Mesenchymal stem cell (in vitro differentiated cells and primary cell): ENCODE results near the gene ELF2.
"Not testable (repeated sequence)": the region's sequence is repeated elsewhere in the genome, so short reads cannot be mapped to it uniquely, and the experiment has no call there.

ENCODE experiments used
- DNase-seq: peaks from one replicate; pipeline ENCODE4 v3.0.0-alpha.2; 2013
- H2AFZ ChIP-seq: one replicate; pipeline ENCODE4 v1.6.1; 2013; ENCODE audit warnings: low read depth, mild to moderate bottlenecking, control low read depth, inconsistent platforms, low read length, moderate library complexity
- H2AK5ac ChIP-seq: 2 replicates; pipeline ENCODE4 v1.6.1; 2013; ENCODE audit warnings: low read length, moderate library complexity, mild to moderate bottlenecking, inconsistent platforms; ENCODE audit not compliant: severe bottlenecking
- H2BK120ac ChIP-seq: one replicate; pipeline ENCODE4 v1.6.1; 2013; ENCODE audit warnings: low read depth, mild to moderate bottlenecking, inconsistent platforms, low read length, moderate library complexity
- H2BK12ac ChIP-seq, 2 experiments: one replicate each; pipeline ENCODE4 v1.6.1; 2013; ENCODE audit warnings: inconsistent platforms in 2 of 2, low read length in 2 of 2, mild to moderate bottlenecking in 2 of 2, moderate library complexity in 2 of 2, control low read depth in 1 of 2
- H2BK15ac ChIP-seq: one replicate; pipeline ENCODE4 v1.6.1; 2013; ENCODE audit warnings: mild to moderate bottlenecking, low read depth, inconsistent platforms; ENCODE audit not compliant: poor library complexity, severe bottlenecking
- H2BK5ac ChIP-seq: 2 replicates; pipeline ENCODE4 v1.6.1; 2013; ENCODE audit warnings: low read depth, mild to moderate bottlenecking, low read length, control low read depth, inconsistent platforms; ENCODE audit not compliant: poor library complexity, severe bottlenecking
- H3K14ac ChIP-seq, 2 experiments: one replicate each; pipeline ENCODE4 v1.6.1; 2013; ENCODE audit warnings: inconsistent platforms in 2 of 2, low read length in 2 of 2, control low read depth in 1 of 2, mild to moderate bottlenecking in 1 of 2, moderate library complexity in 1 of 2
- H3K18ac ChIP-seq, 2 experiments: one replicate each; pipeline ENCODE4 v1.6.1; 2013; ENCODE audit warnings: inconsistent platforms in 2 of 2, low read length in 2 of 2, control low read depth in 1 of 2, low read depth in 1 of 2, mild to moderate bottlenecking in 1 of 2
- H3K23ac ChIP-seq, 2 experiments: one replicate each; pipeline ENCODE4 v1.6.1; 2013; ENCODE audit warnings: inconsistent platforms in 2 of 2, low read length in 2 of 2, mild to moderate bottlenecking in 2 of 2, moderate library complexity in 2 of 2, control low read depth in 1 of 2
- H3K27ac ChIP-seq: 2 replicates; pipeline ENCODE4 v1.5.1; 2013; ENCODE audit warnings: mild to moderate bottlenecking, moderate library complexity, low read length, control low read depth, inconsistent platforms; ENCODE audit not compliant: poor library complexity, severe bottlenecking
- H3K27me3 ChIP-seq, 2 experiments: 2 replicates each; pipeline versions ENCODE4 v1.6.1 to v1.7.0; 2013; ENCODE audit warnings: low read length in 2 of 2, mild to moderate bottlenecking in 2 of 2, moderate library complexity in 2 of 2, control low read depth in 1 of 2, inconsistent platforms in 1 of 2; ENCODE audit not compliant: control insufficient read depth in 1 of 2, insufficient read depth in 1 of 2
- H3K36me3 ChIP-seq, 2 experiments: 2 replicates each; pipeline versions ENCODE4 v1.6.1 to v1.7.0; 2013; ENCODE audit warnings: low read length in 2 of 2, control low read depth in 1 of 2, inconsistent platforms in 1 of 2, low read depth in 1 of 2, mild to moderate bottlenecking in 1 of 2; ENCODE audit not compliant: insufficient read depth in 2 of 2, control insufficient read depth in 1 of 2
- H3K4ac ChIP-seq, 2 experiments: one replicate each; pipeline ENCODE4 v1.6.1; 2013; ENCODE audit warnings: inconsistent platforms in 2 of 2, low read length in 2 of 2, mild to moderate bottlenecking in 2 of 2, moderate library complexity in 2 of 2, control low read depth in 1 of 2, low read depth in 1 of 2
- H3K4me1 ChIP-seq: 2 replicates; pipeline ENCODE4 v1.6.1; 2013; ENCODE audit warnings: low read depth, low read length, control low read depth; ENCODE audit not compliant: control insufficient read depth, insufficient read depth
- H3K4me2 ChIP-seq: 2 replicates; pipeline ENCODE4 v1.6.1; 2013; ENCODE audit warnings: low read length, mild to moderate bottlenecking, inconsistent platforms; ENCODE audit not compliant: poor library complexity, severe bottlenecking
- H3K4me3 ChIP-seq, 2 experiments: 2 replicates each; pipeline versions ENCODE4 v1.5.1 to v1.7.0; 2013; ENCODE audit warnings: low read length in 2 of 2, mild to moderate bottlenecking in 2 of 2, control low read depth in 1 of 2, low read depth in 1 of 2; ENCODE audit not compliant: insufficient read depth in 1 of 2
- H3K79me1 ChIP-seq: replicated peaks from 2 replicates; pipeline ENCODE4 v1.6.1; 2013; ENCODE audit warnings: mild to moderate bottlenecking, control low read depth, low read length, inconsistent platforms; ENCODE audit not compliant: poor library complexity, severe bottlenecking
- H3K9ac ChIP-seq: 2 replicates; pipeline ENCODE4 v1.7.0; 2013; ENCODE audit warnings: mild to moderate bottlenecking, low read length, moderate library complexity
- H3K9me3 ChIP-seq: 2 replicates; pipeline ENCODE4 v1.7.0; 2013; ENCODE audit warnings: mild to moderate bottlenecking, low read length; ENCODE audit not compliant: control insufficient read depth
- H4K8ac ChIP-seq: one replicate; pipeline ENCODE4 v1.6.1; 2013; ENCODE audit warnings: inconsistent platforms, mild to moderate bottlenecking, low read length, moderate library complexity
- H4K91ac ChIP-seq: one replicate; pipeline ENCODE4 v1.6.1; 2013; ENCODE audit warnings: mild to moderate bottlenecking, low read length, inconsistent platforms
- WGBS: methylation state at CpG from one replicate; pipeline ENCODE4 v1.1.7; 2013; ENCODE audit warnings: mixed read lengths; 5-methylcytosine and 5-hydroxymethylcytosine counted together

The ELF2 gene

GRCh38 chr4:139025841-139026240, 151.2 kb downstream of the ELF2 start:
- no peaks in the 10 kb centered on the region for H3K9me3 ChIP-seq
- no peak overlapping the region for H2BK15ac ChIP-seq
- H3K4me3 ChIP-seq = no peak overlapping the region
- H3K79me1 ChIP-seq = no peaks in the 10 kb centered on the region
- no peak for DNase-seq
- H2BK12ac ChIP-seq = no peak overlapping the region
- no peak overlapping the region for H2BK120ac ChIP-seq
- H3K18ac ChIP-seq = no peak overlapping the region
- H3K23ac ChIP-seq = no peak overlapping the region
- H2AFZ ChIP-seq = no peak overlapping the region
- H4K8ac ChIP-seq = no peak overlapping the region
- no peak overlapping the region for H3K27ac ChIP-seq
- H3K4me1 ChIP-seq = peaks cover 7% of the 10 kb centered on the region
- 95% methylated on average over 1 of the region's 1 CpG for WGBS
- no peak overlapping the region for H2BK5ac ChIP-seq
- H3K4ac ChIP-seq = no peak overlapping the region
- no peaks in the 10 kb centered on the region for H3K27me3 ChIP-seq
- no peak overlapping the region for H3K4me2 ChIP-seq
- no peak overlapping the region for H2AK5ac ChIP-seq
- no peak overlapping the region for H3K9ac ChIP-seq
- peaks cover 4 to 9% of the 10 kb centered on the region in 2 experiments for H3K36me3 ChIP-seq
- H4K91ac ChIP-seq = no peak overlapping the region
- no peak overlapping the region for H3K14ac ChIP-seq

- H4K91ac ChIP-seq = no peak overlapping the region
- no peak overlapping the region for H2BK120ac ChIP-seq
- H4K8ac ChIP-seq = peak overlapping the region; percentile 55
- no peak overlapping the region for H3K4ac ChIP-seq
- H2BK15ac ChIP-seq = no peak overlapping the region
- no peak overlapping the region for H2AFZ ChIP-seq
- no peaks in the 10 kb centered on the region for H3K79me1 ChIP-seq
- no peaks in the 10 kb centered on the region for H3K9me3 ChIP-seq
- no peak overlapping the region for H3K27ac ChIP-seq
- no peak overlapping the region for H3K4me2 ChIP-seq
- H3K4me1 ChIP-seq = peaks cover 13% of the 10 kb centered on the region
- peak overlapping the region in 1 of 2 experiments; percentile 64 for H3K23ac ChIP-seq
- no peak overlapping the region for H3K14ac ChIP-seq
- no peak overlapping the region for H3K18ac ChIP-seq
- peak overlapping the region; percentile 56 for H2AK5ac ChIP-seq
- H3K36me3 ChIP-seq = peaks cover 4 to 9% of the 10 kb centered on the region in 2 experiments
- no peak overlapping the region for H3K4me3 ChIP-seq
- no peak overlapping the region for H2BK12ac ChIP-seq
- no peak overlapping the region for H3K9ac ChIP-seq
- H3K27me3 ChIP-seq = no peaks in the 10 kb centered on the region
- no peak for DNase-seq
- 98% methylated on average over 9 of the region's 9 CpGs for WGBS
- H2BK5ac ChIP-seq = no peak overlapping the region
Measured at GRCh38 chr4:139024686-139025085, 152.3 kb downstream of the ELF2 start.

- WGBS = 100% methylated on average over 4 of the region's 5 CpGs
- Histone ChIP-seq H4K91ac (no peak overlapping the region), H3K4me3 (no peak overlapping the region), H3K14ac (no peak overlapping the region), H3K4ac (no peak overlapping the region), H3K4me2 (no peak overlapping the region), H3K4me1 (peaks cover 15% of the 10 kb centered on the region), H2BK120ac (no peak overlapping the region), H2BK5ac (no peak overlapping the region), H3K18ac (no peak overlapping the region), H2AK5ac (no peak overlapping the region), H3K36me3 (peaks cover 0 to 4% of the 10 kb centered on the region in 2 experiments), H3K9ac (no peak overlapping the region), H3K27ac (no peak overlapping the region), H3K27me3 (no peaks in the 10 kb centered on the region), H4K8ac (no peak overlapping the region), H2BK15ac (no peak overlapping the region), H3K9me3 (no peaks in the 10 kb centered on the region), H2AFZ (no peak overlapping the region), H3K23ac (no peak overlapping the region), H2BK12ac (no peak overlapping the region), H3K79me1 (no peaks in the 10 kb centered on the region)
- no peak for DNase-seq
Measured at GRCh38 chr4:139022835-139023234, 154.2 kb downstream of the ELF2 start.

- H3K14ac ChIP-seq, H4K91ac ChIP-seq, H3K79me1 ChIP-seq, H3K4me2 ChIP-seq, H3K4ac ChIP-seq, H2BK120ac ChIP-seq, DNase-seq, H2BK15ac ChIP-seq, H4K8ac ChIP-seq, H3K9me3 ChIP-seq, H2BK12ac ChIP-seq, H3K23ac ChIP-seq, H2AFZ ChIP-seq, H3K27me3 ChIP-seq, H3K36me3 ChIP-seq, H3K9ac ChIP-seq, H3K18ac ChIP-seq, H2AK5ac ChIP-seq, H2BK5ac ChIP-seq, H3K4me3 ChIP-seq, H3K27ac ChIP-seq: not testable (repeated sequence)
- 94% methylated on average over 10 of the region's 12 CpGs for WGBS
- peaks cover 19% of the 10 kb centered on the region for H3K4me1 ChIP-seq
Measured at GRCh38 chr4:139021071-139021470, 155.9 kb downstream of the ELF2 start.
